Left lobe of liver (tissue), 2 donors: ENCODE results near the gene IPP. TPM values are rescaled to one million over a fixed set of nuclear protein-coding genes. Genes with fewer than 3 reads are reported as not detected.
"Not testable (repeated sequence)": the region's sequence is repeated elsewhere in the genome, so short reads cannot be mapped to it uniquely, and the experiment has no call there.

Experiments
- ATAC-seq: fragments of 200-7000 bp; cut with Tn5 transposase; one replicate; pipeline ENCODE4 v1.9.1; 2020; ENCODE audit warnings: mild to moderate bottlenecking, moderate library complexity
- DNase-seq: peaks from one replicate; pipeline ENCODE4 v3.0.0-alpha.2; 2020; ENCODE audit warnings: low spot score
- total RNA-seq: library from RNA; stranded (reverse); gene quantifications from one replicate; pipeline ENCODE4 v1.2.1, GENCODE V29; 2021
- donor health status: DM: no; HTN: no; CAD: no; lungs with moderate emphysema.
- donor health status: DM: no; HTN: yes; CAD: no.

Gene IPP
- total RNA-seq, 1 donor from 2014 or later = 9.2 TPM

DNA sequence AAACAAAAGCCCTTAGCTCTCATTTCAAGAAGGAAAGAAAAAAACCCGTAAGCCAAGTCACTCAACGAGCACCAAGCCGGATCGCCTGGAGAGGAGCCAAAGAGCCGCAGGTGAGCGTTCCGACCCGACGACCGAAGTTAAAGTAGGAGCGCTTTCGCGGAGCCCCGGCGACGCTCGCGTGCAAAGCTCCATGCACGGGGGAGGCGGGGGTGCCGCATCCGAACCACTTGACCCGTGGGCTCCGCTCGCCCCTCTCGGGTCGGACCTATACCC, 64.5 kb downstream of the IPP start:
- peak; percentile 28 for ATAC-seq

DNA sequence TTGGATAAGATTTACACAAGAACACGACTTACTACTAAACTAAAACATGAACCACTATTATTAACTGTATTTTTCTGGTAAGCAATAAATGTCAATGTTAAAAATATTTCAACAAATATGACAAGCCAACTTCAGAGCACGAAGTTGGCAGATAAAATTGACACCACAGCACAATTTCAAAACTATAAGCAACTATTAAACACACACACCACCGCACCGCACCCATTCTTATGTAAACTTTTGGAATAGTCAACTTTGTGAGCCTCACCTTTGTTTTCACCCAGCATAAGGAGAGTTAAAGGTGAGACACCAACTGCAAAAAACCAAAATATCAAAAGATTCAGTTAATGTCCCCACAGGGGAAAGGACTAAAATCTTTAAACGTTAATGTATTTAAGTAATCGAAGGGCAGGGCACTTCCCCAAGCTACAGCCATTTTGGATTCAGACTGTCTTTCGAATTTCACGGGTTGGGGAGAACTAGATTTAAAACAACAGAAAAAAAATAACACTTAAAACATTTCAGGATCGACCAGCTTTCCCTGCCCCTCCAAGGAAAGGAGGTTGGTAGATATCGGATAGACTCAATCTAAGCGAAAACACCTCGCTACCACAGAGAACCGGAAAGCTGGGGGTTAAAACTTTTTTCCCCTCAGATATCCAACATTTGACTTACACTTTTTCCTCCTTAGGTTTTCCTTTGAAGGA, 65.0 kb downstream of the IPP start:
- ATAC-seq (no peak), DNase-seq (no peak)

More for the DNA sequence above, 64.5 kb downstream of the IPP start:
- DNase-seq = peak; percentile 85

DNA sequence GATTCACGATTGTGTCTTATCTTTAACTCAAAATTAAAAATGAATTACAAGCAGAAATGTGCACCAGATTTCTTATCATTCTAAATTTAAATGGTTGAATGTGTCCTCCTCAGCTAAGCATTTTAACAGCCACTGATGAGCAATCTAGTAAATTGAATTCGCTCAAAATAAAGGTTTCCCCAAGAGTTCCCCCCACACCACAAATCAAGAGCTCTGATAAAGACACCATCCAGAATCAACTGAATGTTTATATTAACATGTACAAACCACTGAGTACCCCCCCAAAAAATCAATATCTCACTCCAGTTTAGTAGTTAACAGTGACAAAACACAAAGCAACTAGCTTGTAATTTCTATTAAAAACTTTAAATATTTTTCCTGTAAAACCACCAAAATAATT, 66.1 kb downstream of the IPP start:
- DNase-seq (no peak), ATAC-seq (no peak)

DNA sequence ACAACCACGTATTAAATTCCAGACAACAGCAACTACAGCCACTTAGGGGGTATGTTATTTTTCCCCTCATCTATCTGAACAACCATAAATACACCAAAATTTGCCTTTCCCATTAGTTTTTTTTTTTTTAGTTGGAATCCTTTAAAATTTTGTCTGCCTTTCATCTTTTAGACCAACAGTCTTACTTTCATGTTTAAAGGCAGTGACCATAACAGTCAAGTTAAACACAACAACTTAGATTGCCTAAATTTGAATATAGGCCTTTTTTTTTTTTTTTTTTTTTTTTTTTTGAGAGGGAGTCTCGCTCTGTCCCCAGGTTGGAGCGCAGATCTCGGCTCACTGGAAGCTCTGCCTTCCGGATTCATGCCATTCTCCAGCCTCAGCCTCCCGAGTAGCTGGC, 67.5 kb downstream of the IPP start:
- no peak for DNase-seq
- ATAC-seq = no peak

DNA sequence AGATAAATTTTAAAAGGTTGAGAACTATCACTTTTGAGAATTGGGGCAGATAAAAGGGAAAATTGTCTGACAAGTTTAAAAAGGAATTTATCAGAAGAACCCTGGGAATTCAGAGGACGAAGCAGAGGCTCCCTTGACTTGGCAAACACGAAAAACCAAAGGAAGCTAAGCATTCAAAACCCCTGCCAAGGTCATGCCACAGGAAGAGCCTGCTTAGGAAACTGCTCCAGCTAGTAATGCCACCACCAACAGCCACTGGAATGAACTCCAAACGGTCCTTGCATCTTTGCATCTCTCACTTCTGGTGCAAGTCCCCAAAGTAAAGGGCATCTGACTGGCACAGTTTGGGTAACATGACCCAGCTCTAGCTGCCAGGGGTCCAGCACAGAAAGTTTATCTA, 71.3 kb downstream of the IPP start:
- DNase-seq (no peak), ATAC-seq (peak; percentile 40)

DNA sequence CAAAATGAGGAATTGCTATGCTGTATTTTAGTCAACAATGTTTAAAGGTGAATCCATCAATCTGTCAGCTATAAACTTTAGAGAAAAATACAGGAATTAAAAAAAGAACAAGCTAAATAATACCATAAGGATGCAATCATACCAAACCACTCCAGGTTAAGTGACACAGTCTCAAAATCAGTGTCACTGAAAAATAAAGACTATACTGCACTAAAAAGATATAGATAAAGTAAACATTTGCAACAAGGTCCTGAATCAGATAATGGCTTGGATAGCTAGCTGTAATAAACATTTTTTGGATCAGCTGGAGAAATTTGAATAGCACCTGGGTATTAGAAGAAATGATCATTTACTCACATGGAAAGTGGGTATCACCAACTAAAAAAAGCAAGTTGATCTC, 72.0 kb downstream of the IPP start:
- no peak for ATAC-seq
- no peak for DNase-seq

DNA sequence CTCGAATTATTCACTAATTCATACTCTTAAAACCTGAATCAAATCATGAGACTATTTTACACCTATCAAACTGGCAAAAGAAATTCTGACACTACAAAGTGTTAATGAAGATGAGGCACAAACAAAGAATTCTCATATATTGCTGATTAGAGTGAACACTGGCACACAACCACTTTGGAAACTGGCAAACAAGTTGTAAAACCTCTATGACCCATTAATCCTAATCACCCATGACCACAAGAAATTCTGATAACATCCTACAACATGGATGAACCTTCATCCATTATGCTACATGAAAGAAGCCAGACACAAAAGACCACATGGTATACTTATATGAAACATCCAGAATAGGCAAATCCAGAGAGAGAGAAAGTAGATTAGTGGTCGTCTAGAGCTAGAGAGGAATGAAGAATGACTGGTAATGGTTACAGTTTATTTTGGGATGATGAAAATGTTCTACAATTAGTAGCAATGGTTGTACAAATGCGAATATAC, 72.7 kb downstream of the IPP start:
- DNase-seq (no peak), ATAC-seq (no peak)

DNA sequence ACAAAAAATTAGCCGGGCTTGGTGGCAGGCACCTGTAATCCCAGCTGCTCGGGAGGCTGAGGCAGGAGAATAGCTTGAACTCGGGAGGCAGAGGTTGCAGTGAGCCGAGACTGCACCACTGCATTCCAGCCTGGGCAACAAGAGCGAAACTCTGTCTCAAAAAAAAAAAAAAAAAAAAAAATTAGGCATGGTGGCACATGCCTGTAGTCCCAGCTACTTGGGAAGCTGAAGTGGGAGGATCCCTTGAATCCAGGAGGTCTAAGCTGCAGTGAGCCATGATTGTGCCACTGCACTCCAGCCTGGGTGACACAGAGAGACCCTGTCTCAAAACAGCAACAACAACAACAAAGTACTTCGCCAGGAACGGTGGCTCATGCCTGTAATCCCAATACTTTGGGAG, 73.9 kb downstream of the IPP start:
- ATAC-seq, DNase-seq: not testable (repeated sequence)

DNA sequence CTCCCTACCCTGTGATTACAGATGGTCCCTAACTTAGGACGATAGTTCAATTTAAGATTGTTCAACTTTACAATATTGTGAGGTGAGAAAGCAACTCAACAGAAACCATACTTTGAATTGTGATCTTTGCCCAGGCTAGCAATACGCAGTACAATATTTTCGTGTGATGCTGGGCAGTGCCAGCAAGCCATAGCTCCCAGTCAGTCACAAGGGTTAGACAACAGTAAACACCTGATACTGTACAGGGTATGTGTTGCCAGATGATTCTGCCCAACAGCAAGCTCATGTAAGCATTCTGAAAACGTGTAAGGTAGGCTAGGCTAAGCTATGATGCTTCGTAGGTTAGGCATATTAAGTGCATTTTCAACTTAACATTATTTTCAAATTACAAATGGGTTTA, 76.0 kb downstream of the IPP start:
- DNase-seq = no peak

DNA sequence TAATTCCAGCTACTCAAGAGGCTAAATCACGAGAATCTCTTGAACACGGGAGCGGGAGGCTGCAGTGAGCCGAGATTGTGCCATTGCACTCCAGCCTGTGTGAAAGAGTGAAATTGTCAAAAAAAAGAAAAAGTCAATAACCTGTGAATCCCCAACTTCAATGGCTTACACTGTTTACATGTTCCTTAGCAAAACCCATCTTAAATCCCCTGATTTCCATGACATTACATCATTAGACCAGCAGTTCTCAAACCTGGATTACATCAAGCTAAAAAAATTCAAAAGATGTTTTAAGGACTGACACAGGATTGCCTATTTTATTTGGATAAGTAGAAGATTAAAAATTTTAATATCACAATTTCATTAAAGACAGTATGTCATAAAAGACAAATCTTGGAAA, 76.5 kb downstream of the IPP start:
- DNase-seq (no peak), ATAC-seq (no peak)

More for the DNA sequence above, 76.0 kb downstream of the IPP start:
- peak; percentile 60 for ATAC-seq

DNA sequence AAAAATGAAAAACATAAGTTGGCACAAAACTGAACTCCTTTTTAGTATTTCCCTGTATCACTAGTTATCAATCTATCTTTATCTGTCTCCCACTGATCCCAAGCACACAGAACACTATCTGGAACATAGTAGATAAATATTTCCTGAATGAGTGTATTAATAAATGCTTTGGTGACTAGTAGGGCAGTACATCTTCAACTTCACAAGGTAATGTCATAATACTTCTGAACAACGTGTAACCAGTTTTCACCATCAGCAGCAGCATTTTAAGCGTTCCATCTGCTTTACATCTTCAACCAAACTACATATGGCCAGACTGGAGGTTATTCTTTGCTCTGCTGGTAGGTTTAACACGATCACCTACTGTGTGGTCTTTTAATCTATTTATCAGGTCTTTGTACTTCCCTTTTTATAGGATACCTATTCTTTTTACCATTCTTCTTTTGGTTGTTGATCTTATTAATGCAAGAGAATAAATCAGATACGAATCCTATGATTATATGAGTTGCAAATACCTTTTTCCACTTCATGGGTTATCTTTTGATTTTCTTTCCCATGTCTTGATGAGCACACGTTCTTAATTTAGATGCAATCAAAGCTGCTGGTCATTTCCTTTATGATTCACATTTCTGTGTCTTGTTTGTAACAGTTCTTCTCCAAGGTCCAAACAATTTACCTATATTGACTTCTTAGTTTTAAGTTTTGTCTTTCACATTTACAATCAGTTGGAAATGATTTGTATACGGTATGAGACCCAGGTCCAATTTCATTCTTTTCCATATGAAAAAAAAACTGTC, 80.4 kb downstream of the IPP start:
- ATAC-seq (no peak), DNase-seq (no peak)

DNA sequence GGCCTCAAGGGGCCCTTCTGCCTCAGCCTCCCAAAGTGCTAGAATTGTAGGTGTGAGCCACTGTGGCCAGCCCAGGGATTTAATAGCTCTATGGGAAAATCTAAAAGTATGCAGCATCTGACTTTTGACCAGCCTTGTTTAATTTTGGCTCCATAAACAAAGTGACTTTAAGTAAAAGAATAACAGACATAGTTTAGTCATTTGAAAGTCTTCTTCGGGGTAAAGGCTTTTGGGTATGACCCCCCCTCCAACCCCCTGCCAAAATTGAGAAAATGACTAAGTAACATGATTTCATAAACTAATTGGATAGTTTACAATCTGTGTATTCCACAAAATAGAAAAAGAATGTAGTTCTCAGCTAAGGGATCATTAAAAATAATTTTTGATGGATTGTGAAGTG, 81.1 kb downstream of the IPP start:
- peak; percentile 29 for ATAC-seq
- no peak for DNase-seq

DNA sequence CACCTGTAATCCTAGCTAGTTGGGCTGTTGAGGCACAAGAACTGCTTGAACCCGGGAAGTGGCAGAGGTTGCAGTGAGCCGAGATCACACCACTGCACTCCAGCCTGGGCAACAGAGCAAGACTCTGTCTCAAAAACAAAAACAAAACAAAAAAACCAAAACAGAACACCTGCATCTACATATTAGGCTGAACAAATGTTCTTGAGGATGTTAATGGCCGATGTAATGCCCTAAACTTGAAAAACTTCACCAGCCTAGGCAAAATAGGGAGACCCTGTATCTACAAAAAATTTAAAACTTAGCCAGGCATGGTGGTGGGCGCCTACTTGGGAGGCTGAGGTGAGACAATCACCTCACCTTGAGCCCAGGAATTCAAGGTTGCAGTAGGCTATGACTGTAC, 81.9 kb downstream of the IPP start:
- ATAC-seq (no peak), DNase-seq (no peak)

DNA sequence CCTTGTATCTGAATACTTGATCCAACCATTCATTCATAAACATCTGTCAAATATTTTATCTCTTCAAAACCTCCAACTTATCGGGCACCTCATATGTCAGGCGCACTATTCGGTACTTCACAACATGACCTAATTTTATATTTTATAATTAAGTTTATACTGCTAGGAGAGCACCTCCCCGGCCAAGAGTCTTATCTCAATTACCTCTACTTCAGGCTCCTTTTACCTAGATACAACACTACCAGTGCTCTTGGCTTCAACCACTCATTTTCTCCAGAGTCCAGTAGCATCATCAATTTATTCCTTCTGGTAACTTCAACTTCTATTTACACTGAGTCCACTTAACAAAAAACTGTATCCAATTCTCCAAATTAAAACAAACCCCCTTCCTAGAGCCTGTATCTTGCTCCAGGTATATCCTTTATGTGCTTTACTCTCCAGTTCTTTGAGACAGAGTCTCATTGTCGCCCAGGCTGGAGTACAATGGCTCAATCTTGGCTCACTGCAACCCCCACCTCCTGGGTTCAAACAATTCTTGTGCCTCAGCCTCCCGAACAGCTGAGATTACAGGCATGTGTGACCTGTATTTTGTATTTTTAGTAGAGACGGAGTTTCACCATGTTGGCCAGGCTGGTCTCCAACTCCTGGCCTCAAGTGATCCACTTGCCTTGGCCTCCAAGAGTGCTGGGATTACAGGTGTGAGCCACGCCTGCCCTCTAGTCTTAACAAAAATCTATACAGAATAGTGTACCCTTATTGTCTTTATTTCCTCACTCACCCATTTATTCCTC, 82.9 kb downstream of the IPP start:
- DNase-seq (no peak), ATAC-seq (no peak)

DNA sequence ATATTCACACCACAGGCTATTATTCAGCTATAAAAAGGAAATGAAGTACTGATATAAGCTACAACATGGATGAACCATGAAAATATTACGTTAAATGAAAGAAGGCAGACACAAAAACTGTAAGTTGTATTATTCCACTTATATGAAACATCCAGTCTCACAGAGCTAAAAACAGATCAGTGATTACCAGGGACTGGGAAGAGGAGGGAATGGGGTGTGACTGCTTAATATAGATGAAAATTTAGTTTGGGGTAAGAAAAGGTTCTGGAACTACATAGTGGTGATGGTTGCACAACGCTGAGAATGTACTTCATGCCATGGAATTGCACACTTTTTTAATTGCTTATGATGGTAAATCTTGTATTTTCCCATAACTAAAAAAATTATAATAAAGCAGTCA, 83.6 kb downstream of the IPP start:
- ATAC-seq (no peak), DNase-seq (no peak)

DNA sequence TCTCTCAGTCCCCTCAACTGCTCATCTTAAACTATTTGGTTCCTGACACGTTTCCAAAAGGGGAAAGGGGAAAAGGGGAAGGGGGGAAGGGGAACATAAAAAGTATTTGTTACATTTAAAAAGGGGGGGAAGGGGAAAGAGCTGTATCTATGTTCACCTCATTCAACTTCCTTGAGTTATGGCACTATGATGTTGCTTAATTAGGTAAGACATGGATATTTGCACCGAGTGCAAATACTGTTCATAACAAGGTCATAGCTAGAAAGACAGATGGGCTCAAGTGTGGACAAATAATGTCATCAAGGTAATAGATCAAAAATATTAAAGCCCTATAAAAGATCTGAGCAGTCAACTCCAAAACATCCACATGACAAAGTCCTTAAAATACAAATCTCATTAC, 90.1 kb downstream of the IPP start:
- no peak for DNase-seq
- no peak for ATAC-seq

DNA sequence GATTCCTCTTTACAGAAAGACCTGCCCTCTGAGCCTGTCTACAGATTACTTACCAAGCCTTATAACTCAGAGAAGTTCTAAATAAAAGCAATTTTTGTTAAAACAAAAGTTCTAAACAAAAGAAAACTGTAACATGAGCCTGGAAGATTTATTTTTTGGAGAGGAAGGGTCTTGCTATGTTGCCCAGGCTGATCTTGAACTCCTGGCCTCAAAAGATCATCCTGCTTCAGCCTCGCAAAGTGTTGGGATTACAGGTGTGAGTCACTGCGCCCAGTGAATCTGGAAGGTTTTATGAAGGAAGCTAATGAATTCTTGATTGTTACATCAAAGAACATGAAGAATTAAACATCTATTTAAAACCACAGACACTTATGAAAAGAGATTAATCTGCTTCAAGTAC, 91.2 kb downstream of the IPP start:
- no peak for ATAC-seq
- no peak for DNase-seq

DNA sequence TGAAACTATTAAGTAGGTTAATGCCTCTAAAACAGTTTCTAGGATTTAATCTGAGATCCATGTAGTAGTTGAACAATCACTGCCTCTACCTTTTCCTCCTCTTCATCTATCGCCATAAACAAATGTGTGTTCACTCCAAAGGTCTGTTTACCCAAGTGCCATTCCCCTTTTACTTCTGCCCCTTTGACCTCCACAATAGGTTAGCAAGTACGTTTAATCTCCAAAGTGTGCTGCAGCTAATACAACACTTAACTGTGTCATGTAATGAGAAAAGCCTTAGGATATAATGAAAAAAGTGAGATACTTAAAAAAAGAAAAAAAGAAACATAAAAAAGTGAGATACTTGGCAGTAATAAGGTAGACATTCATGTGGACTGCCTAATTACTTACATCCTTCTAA, 92.3 kb downstream of the IPP start:
- no peak for DNase-seq
- peak; percentile 96 for ATAC-seq

DNA sequence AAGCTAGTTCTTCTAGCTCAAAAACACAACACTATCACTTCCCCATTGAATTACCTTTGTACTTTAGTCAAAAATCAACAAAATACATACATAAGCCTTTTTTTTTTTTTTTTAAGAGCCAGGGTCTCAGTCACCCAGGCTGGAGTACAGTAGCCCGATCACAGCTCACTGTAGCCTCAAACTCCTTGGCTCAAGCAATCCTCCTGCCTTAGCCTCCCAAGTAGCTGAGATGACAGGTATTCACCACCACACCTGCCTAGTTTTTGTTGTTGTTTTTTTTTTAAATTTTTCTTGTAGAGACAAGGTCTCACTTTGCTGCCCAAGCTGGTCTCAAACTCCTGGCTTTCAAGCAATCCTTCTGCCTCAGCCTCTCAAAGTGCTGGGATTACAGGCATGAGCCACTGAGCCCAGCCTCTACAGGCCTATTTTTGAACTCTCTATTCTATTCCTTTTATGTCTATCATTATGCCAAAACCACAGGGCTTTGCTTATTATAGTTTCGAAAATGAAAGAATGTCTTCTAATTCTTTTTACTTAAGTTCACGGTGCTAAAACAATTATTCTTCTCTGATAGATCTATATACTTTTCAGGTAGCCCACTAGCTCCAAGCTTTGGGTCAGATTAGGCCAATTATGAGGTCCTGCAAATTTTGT, 93.8 kb downstream of the IPP start:
- DNase-seq (no peak), ATAC-seq (no peak)

DNA sequence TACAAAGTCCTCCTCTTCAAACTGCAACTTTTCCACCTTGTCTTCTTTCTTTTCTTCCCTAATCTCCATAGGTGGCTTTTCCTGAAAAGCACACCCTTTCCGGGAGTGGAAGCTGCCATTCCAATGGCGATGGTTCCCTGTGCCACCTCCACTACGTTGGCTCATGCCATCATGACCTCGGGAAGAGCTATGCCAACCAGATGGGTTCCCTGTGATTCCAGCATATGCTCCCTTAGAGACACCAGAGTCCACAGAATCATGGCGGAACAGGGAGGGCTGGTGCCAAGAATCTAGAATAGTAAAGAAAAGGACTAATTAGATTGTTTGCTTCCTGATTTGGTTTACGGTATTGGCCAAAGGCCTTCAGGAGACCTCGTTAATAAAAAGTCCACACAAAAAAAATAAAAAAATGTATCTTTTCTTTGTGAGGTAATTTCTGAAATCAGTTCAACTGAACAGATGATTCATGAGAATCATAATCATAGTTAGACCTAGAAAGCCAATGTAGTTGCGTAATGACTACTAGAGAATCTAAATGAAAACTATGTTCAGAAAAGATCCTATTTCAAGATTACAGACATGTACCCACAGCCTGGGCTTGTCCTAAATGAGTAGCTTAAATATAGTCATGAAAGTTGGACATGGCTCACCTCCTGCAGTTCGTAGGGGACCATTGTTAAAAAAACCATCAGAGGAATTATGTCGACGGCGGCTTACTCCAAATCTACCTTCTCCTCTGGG, 95.7 kb downstream of the IPP start:
- DNase-seq (no peak), ATAC-seq (no peak)
